NCI-H2227 (cell line): ENCODE measurements around the gene DLG2.
A peak's percentile ranks its signal among the peaks of the same experiment; 100 is the strongest.

Source experiments
- DNase-seq: peaks from one replicate; lab custom pipeline; 2025; ENCODE audit not compliant: unreplicated experiment; lab: John Stamatoyannopoulos, UW

Gene DLG2

GRCh38 chr11:84165139-84165538, 1462.0 kb downstream of the DLG2 start:
- DNase-seq = no peak

GRCh38 chr11:84164728-84165127, 1462.4 kb downstream of the DLG2 start:
- no peak for DNase-seq

GRCh38 chr11:84163116-84163515, 1464.0 kb downstream of the DLG2 start:
- DNase-seq = no peak

- no peak for DNase-seq
Observed at GRCh38 chr11:84157639-84158038, 1469.5 kb downstream of the DLG2 start.

- no peak for DNase-seq
Observed at GRCh38 chr11:84146826-84147225, 1480.3 kb downstream of the DLG2 start.

GRCh38 chr11:84145616-84146185, 1481.4 kb downstream of the DLG2 start:
- DNase-seq = no peak

- DNase-seq = no peak
Observed at GRCh38 chr11:84144531-84144930, 1482.6 kb downstream of the DLG2 start.

GRCh38 chr11:84142411-84142810, 1484.7 kb downstream of the DLG2 start:
- DNase-seq = no peak

GRCh38 chr11:84140386-84141169, 1486.6 kb downstream of the DLG2 start:
- no peak for DNase-seq

GRCh38 chr11:84137960-84138359, 1489.2 kb downstream of the DLG2 start:
- no peak for DNase-seq

- DNase-seq = no peak
Observed at GRCh38 chr11:84137505-84137904, 1489.6 kb downstream of the DLG2 start.

- no peak for DNase-seq
Observed at GRCh38 chr11:84136926-84137325, 1490.2 kb downstream of the DLG2 start.

- DNase-seq = no peak
Observed at GRCh38 chr11:84130646-84131427, 1496.3 kb downstream of the DLG2 start.

- no peak for DNase-seq
Observed at GRCh38 chr11:84129961-84130576, 1497.1 kb downstream of the DLG2 start.

GRCh38 chr11:84128840-84129239, 1498.3 kb downstream of the DLG2 start:
- DNase-seq = no peak

GRCh38 chr11:84117394-84117793, 1509.8 kb downstream of the DLG2 start:
- no peak for DNase-seq

- DNase-seq = no peak
Observed at GRCh38 chr11:84106541-84106940, 1520.6 kb downstream of the DLG2 start.

- no peak for DNase-seq
Observed at GRCh38 chr11:84105148-84105547, 1522.0 kb downstream of the DLG2 start.

- DNase-seq = peak; percentile 49
Observed at GRCh38 chr11:84103096-84103495, 1524.0 kb downstream of the DLG2 start.

GRCh38 chr11:84097186-84097585, 1530.0 kb downstream of the DLG2 start:
- no peak for DNase-seq

- no peak for DNase-seq
Observed at GRCh38 chr11:84091212-84091986, 1535.7 kb downstream of the DLG2 start.
